ENCODE results near the gene TOPBP1.
"Not testable (repeated sequence)": the region's sequence is repeated elsewhere in the genome, so short reads cannot be mapped to it uniquely, and the experiment has no call there.

The TOPBP1 gene

GRCh38 chr3:133675631-133676335 is 14.0 kb upstream of the TOPBP1 start:
- no peak for DNase-seq

GRCh38 chr3:133674290-133674919 is 12.7 kb upstream of the TOPBP1 start:
- DNase-seq, result peak; percentile 34

GRCh38 chr3:133673746-133674145 is 12.0 kb upstream of the TOPBP1 start:
- no peak for DNase-seq

- DNase-seq, result no peak
These were observed 10.7 kb upstream of the TOPBP1 start for GRCh38 chr3:133672461-133672860.

- DNase-seq, result no peak
These were observed 8.8 kb upstream of the TOPBP1 start for GRCh38 chr3:133670525-133670995.

- DNase-seq, result no peak
These were observed 8.3 kb upstream of the TOPBP1 start for GRCh38 chr3:133669949-133670524.

GRCh38 chr3:133667118-133667517 is 5.4 kb upstream of the TOPBP1 start:
- no peak for DNase-seq

- not testable (repeated sequence) for DNase-seq
These were observed 3.4 kb upstream of the TOPBP1 start for GRCh38 chr3:133665188-133665587.

- peak; percentile 42 for DNase-seq
These were observed 2.0 kb upstream of the TOPBP1 start for GRCh38 chr3:133663569-133664313.

GRCh38 chr3:133662278-133662651 is 524 bp upstream of the TOPBP1 start:
- no peak for DNase-seq

GRCh38 chr3:133659806-133660205 is 1.9 kb downstream of the TOPBP1 start:
- no peak for DNase-seq

GRCh38 chr3:133655731-133656515 is 5.8 kb downstream of the TOPBP1 start:
- DNase-seq, result no peak

- DNase-seq, result no peak
These were observed 12.2 kb downstream of the TOPBP1 start for GRCh38 chr3:133649486-133650068.

GRCh38 chr3:133644768-133645167 is 17.0 kb downstream of the TOPBP1 start:
- DNase-seq, result no peak

GRCh38 chr3:133643611-133644010 is 18.1 kb downstream of the TOPBP1 start:
- DNase-seq, result no peak

- no peak for DNase-seq
These were observed 20.5 kb downstream of the TOPBP1 start for GRCh38 chr3:133641254-133641653.

GRCh38 chr3:133633439-133633838 is 28.3 kb downstream of the TOPBP1 start:
- no peak for DNase-seq

- DNase-seq, result no peak
These were observed 32.6 kb downstream of the TOPBP1 start for GRCh38 chr3:133629146-133629545.

- no peak for DNase-seq
These were observed 34.0 kb downstream of the TOPBP1 start for GRCh38 chr3:133627789-133628188.

GRCh38 chr3:133620066-133620784 is 41.5 kb downstream of the TOPBP1 start:
- no peak for DNase-seq

- no peak for DNase-seq
These were observed 50.2 kb downstream of the TOPBP1 start for GRCh38 chr3:133611534-133611933.

All from right kidney (tissue), 1 donor.